ENCODE measurements around the gene LINGO4. TPM values are rescaled to one million over a fixed set of nuclear protein-coding genes. Genes with fewer than 3 reads are reported as not detected.
"Not testable (repeated sequence)": the region's sequence is repeated elsewhere in the genome, so short reads cannot be mapped to it uniquely, and the experiment has no call there.

Gene LINGO4
- total RNA-seq, 1 donor from 2014 or later = 0.68 TPM

GRCh38 chr1:151769270-151769669 lies 35.9 kb downstream of the LINGO4 start:
- ATAC-seq; DNase-seq (ENCODE audit: missing footprints); intact Hi-C loops (cut with DNase I): not testable (repeated sequence)

- ATAC-seq; DNase-seq (ENCODE audit: missing footprints); intact Hi-C loops (cut with DNase I): not testable (repeated sequence)
Observed at GRCh38 chr1:151768351-151769066, 36.7 kb downstream of the LINGO4 start.

- no peak for DNase-seq (ENCODE audit: missing footprints)
- ATAC-seq = no peak
- intact Hi-C loops (cut with DNase I) = no loop called here
Observed at GRCh38 chr1:151763990-151764389, 41.2 kb downstream of the LINGO4 start.

GRCh38 chr1:151762941-151763921 lies 42.0 kb downstream of the LINGO4 start, which contains the start of gene MRPL9:
Gene MRPL9 (minus strand): TSS chr1:151763496. CDS start chr1:151763479, 17 bp downstream.
- peak; percentile 98 for ATAC-seq
- DNase-seq (ENCODE audit: missing footprints) = peak; percentile 90
- intact Hi-C loops (cut with DNase I) = no loop called here

GRCh38 chr1:151760597-151761385 lies 44.4 kb downstream of the LINGO4 start:
- no peak for ATAC-seq
- intact Hi-C loops (cut with DNase I) = no loop called here
- DNase-seq (ENCODE audit: missing footprints) = no peak

GRCh38 chr1:151759241-151759640 lies 46.0 kb downstream of the LINGO4 start:
- ATAC-seq = no peak
- no peak for DNase-seq (ENCODE audit: missing footprints)
- intact Hi-C loops (cut with DNase I) = no loop called here

- DNase-seq (ENCODE audit: missing footprints) (no peak), ATAC-seq (no peak)
- intact Hi-C loops (cut with DNase I) = no loop called here
Observed at GRCh38 chr1:151756291-151756690, 48.9 kb downstream of the LINGO4 start.

Other genes starting within 250 kb of the LINGO4 start
- gene SNX27, start 193.4 kb downstream of the LINGO4 start, total RNA-seq = 30.6 TPM
- gene CELF3, start 88.6 kb downstream of the LINGO4 start, total RNA-seq = not detected
- 7.7 TPM for gene RIIAD1, start 83.9 kb downstream of the LINGO4 start, total RNA-seq
- gene MRPL9, start 41.9 kb downstream of the LINGO4 start, total RNA-seq = 51.2 TPM
- 4.5 TPM for gene TDRKH, start 14.9 kb downstream of the LINGO4 start, total RNA-seq
- 11.3 TPM for gene RORC, start 26.4 kb upstream of the LINGO4 start, total RNA-seq
- not detected for gene C2CD4D, start 34.4 kb upstream of the LINGO4 start, total RNA-seq
- not detected for gene THEM5, start 48.3 kb upstream of the LINGO4 start, total RNA-seq
- 16.3 TPM for gene THEM4, start 104.1 kb upstream of the LINGO4 start, total RNA-seq
- gene S100A10, start 188.4 kb upstream of the LINGO4 start, total RNA-seq = 290 TPM
- 92.0 TPM for gene S100A11, start 231.6 kb upstream of the LINGO4 start, total RNA-seq

Measured in Right ventricle myocardium inferior (tissue), 1 donor.